ENCODE measurements around the gene TRIM14. TPM values are rescaled to one million over a fixed set of nuclear protein-coding genes. Genes with fewer than 3 reads are reported as not detected.

Gene TRIM14
- total RNA-seq, 1 experiment from 2014 or later: 12.5 TPM

DNA sequence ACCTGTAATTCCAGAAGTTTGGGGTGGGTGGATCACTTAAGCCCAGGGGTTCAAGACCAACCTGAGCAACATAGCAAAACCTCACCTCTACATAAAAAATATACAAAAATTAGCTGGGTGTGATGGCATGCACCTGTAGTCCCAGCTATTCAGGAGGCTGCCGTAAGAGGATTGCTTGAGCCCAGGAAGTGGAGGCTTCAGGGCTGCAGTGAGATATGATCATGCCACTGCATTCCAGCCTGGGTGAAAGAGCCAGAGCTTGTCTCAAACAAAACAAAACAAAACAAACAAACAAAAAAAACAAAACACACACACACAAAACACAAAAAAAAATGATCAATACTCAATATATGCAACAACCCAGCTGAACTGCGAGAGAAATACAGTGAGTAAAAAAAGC, 29.5 kb upstream of the TRIM14 start:
- no peak overlapping the region for H2BK120ac ChIP-seq (ENCODE audit: low read depth, low read length, poor library complexity, severe bottlenecking)
- Mint-ChIP-seq H3K27me3 (ENCODE audit: low read depth) (no peaks in the 10 kb centered on the region), H3K9me3 (no peaks in the 10 kb centered on the region), H3K4me1 (peaks cover 7 to 11% of the 10 kb centered on the region in 2 experiments; a peak in 3 of 4 replicates), H3K36me3 (ENCODE audit: insufficient read depth in 1 of 3, low read depth in 3 of 3) (peaks cover under 1 to 6% (median 1%) of the 10 kb centered on the region in 3 experiments; a peak in 3 of 7 replicates), H3K4me3 (no peak overlapping the region), H3K27ac (no peak overlapping the region)
- no peak overlapping the region for H2AFZ ChIP-seq (ENCODE audit: low read length)
- no peak overlapping the region for H2BK15ac ChIP-seq (ENCODE audit: low read depth, low read length)
- no peak overlapping the region for H3T11ph ChIP-seq (ENCODE audit: low read length)
- H3K4ac ChIP-seq (ENCODE audit: low read depth, low read length): no peak overlapping the region
- H3K56ac ChIP-seq (ENCODE audit: insufficient read length, low read depth, low read length): no peak overlapping the region
- no peak overlapping the region for H3K4me2 ChIP-seq (ENCODE audit: insufficient read depth, insufficient read length, low read length)
- no peak overlapping the region for H3K14ac ChIP-seq (ENCODE audit: insufficient read depth, low read length)
- H3K9me3 ChIP-seq (ENCODE audit: control insufficient read depth, low read depth, low read length): no peaks in the 10 kb centered on the region
- TF ChIP-seq, protein P1, sequence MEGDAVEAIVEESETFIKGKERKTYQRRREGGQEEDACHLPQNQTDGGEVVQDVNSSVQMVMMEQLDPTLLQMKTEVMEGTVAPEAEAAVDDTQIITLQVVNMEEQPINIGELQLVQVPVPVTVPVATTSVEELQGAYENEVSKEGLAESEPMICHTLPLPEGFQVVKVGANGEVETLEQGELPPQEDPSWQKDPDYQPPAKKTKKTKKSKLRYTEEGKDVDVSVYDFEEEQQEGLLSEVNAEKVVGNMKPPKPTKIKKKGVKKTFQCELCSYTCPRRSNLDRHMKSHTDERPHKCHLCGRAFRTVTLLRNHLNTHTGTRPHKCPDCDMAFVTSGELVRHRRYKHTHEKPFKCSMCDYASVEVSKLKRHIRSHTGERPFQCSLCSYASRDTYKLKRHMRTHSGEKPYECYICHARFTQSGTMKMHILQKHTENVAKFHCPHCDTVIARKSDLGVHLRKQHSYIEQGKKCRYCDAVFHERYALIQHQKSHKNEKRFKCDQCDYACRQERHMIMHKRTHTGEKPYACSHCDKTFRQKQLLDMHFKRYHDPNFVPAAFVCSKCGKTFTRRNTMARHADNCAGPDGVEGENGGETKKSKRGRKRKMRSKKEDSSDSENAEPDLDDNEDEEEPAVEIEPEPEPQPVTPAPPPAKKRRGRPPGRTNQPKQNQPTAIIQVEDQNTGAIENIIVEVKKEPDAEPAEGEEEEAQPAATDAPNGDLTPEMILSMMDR (conservative IDR thresholded peaks at IDR 0.05): no peak
- no peaks in the 10 kb centered on the region for H3K79me1 ChIP-seq (ENCODE audit: insufficient read depth, low read depth, low read length, poor library complexity, severe bottlenecking)
- no peaks in the 10 kb centered on the region for H3K79me2 ChIP-seq (ENCODE audit: insufficient read depth, low read length)
- no peak overlapping the region for H2AK5ac ChIP-seq (ENCODE audit: insufficient read length, low read length)
- H4K5ac ChIP-seq (ENCODE audit: insufficient read length, low read depth, low read length): no peak overlapping the region
- no peak overlapping the region for H3K27ac ChIP-seq (ENCODE audit: insufficient read length, low read depth, low read length)
- H4K91ac ChIP-seq (ENCODE audit: insufficient read length, low read depth, low read length): no peak overlapping the region
- no peak overlapping the region for H2BK20ac ChIP-seq (ENCODE audit: low read depth, low read length, poor library complexity, severe bottlenecking)
- no peak overlapping the region for H2BK12ac ChIP-seq (ENCODE audit: insufficient read length, low read depth, low read length)
- no peaks in the 10 kb centered on the region for H3K4me1 ChIP-seq (ENCODE audit: insufficient read depth, low read length)
- no peak overlapping the region for H3K23ac ChIP-seq (ENCODE audit: insufficient read length, low read depth, low read length)
- no CpG with 5 or more reads among the region's 2 CpGs for WGBS (ENCODE audit: extremely low coverage, insufficient read length, low lambda C conversion rate)
- no peaks in the 10 kb centered on the region for H3K23me2 ChIP-seq (ENCODE audit: insufficient read length, low read depth, low read length, poor library complexity, severe bottlenecking)
- no peaks in the 10 kb centered on the region for H3K27me3 ChIP-seq (ENCODE audit: insufficient read depth, low read length)
- DNase-seq: no peak
- H2BK5ac ChIP-seq (ENCODE audit: insufficient read length, low read length): no peak overlapping the region
- no peak overlapping the region for H3K18ac ChIP-seq (ENCODE audit: insufficient read length, low read depth, low read length)
- H4K8ac ChIP-seq (replicated peaks; ENCODE audit: insufficient read length, low read depth, low read length): no peak overlapping the region
- H3K9ac ChIP-seq (ENCODE audit: extremely low read depth, insufficient read length, low read length): no peak overlapping the region
- no peaks in the 10 kb centered on the region for H4K20me1 ChIP-seq (ENCODE audit: control insufficient read depth, insufficient read depth, insufficient read length)
